ENCODE data around the gene DTD2.
"Not testable (repeated sequence)": the region's sequence is repeated elsewhere in the genome, so short reads cannot be mapped to it uniquely, and the experiment has no call there.

Gene DTD2
- total RNA-seq = 8.7 to 28.0 (median 10.9) reads per million in 4 experiments

- DNase-seq = peak; percentile 88
These were observed at the start of gene DTD2 for GRCh38 chr14:31456841-31457664. Gene DTD2, minus strand, starts transcription at chr14:31457506. Its CDS starts 113 bp downstream, at chr14:31457393.

- no peak for DNase-seq
These were observed 48.1 kb upstream of the DTD2 start for GRCh38 chr14:31505411-31505810.

- DNase-seq = no peak
These were observed 44.6 kb upstream of the DTD2 start for GRCh38 chr14:31501870-31502269.

- DNase-seq = no peak
These were observed 35.6 kb upstream of the DTD2 start for GRCh38 chr14:31492759-31493498.

GRCh38 chr14:31489691-31490090 is 32.4 kb upstream of the DTD2 start:
- no peak for DNase-seq

GRCh38 chr14:31487886-31488285 is 30.6 kb upstream of the DTD2 start, which contains the start of gene GPR33:
Gene GPR33, minus strand, starts transcription at chr14:31488039. Its CDS starts 4,074 bp downstream, at chr14:31483965.
- no peak for DNase-seq

GRCh38 chr14:31486764-31487163 is 29.5 kb upstream of the DTD2 start:
- no peak for DNase-seq

- DNase-seq = no peak
These were observed 27.4 kb upstream of the DTD2 start for GRCh38 chr14:31484754-31485153.

GRCh38 chr14:31480156-31480555 is 22.9 kb upstream of the DTD2 start:
- no peak for DNase-seq

GRCh38 chr14:31479027-31479426 is 21.7 kb upstream of the DTD2 start:
- no peak for DNase-seq

GRCh38 chr14:31477248-31477647 is 19.9 kb upstream of the DTD2 start:
- no peak for DNase-seq

GRCh38 chr14:31476131-31476866 is 19.0 kb upstream of the DTD2 start:
- DNase-seq = no peak

- DNase-seq = no peak
These were observed 9.2 kb upstream of the DTD2 start for GRCh38 chr14:31466554-31466953.

- no peak for DNase-seq
These were observed 7.8 kb upstream of the DTD2 start for GRCh38 chr14:31465111-31465510.

GRCh38 chr14:31462450-31462849 is 5.1 kb upstream of the DTD2 start:
- DNase-seq = not testable (repeated sequence)

GRCh38 chr14:31461545-31461944 is 4.2 kb upstream of the DTD2 start:
- DNase-seq = no peak

- no peak for DNase-seq
These were observed 656 bp upstream of the DTD2 start for GRCh38 chr14:31457665-31458659.

- DNase-seq = no peak
These were observed 7.2 kb downstream of the DTD2 start for GRCh38 chr14:31449971-31450610.

GRCh38 chr14:31449136-31449535 is 8.2 kb downstream of the DTD2 start:
- no peak for DNase-seq

- no peak for DNase-seq
These were observed 11.6 kb downstream of the DTD2 start for GRCh38 chr14:31445703-31446102.

- no peak for DNase-seq
These were observed 15.0 kb downstream of the DTD2 start for GRCh38 chr14:31442284-31442683.
